Lower lobe of right lung (tissue), 2 donors: Measurements from ENCODE around the gene SRD5A3. TPM values are rescaled to one million over a fixed set of nuclear protein-coding genes. Genes with fewer than 3 reads are reported as not detected.

ENCODE experiments used
- ATAC-seq, 2 donors: fragments of 200-7000 bp; cut with Tn5 transposase; one replicate each; pipeline ENCODE4 v1.9.1; 2020 to 2022; ENCODE audit warnings: mild to moderate bottlenecking in 2 of 2, moderate library complexity in 2 of 2
- DNase-seq: peaks from one replicate; pipeline ENCODE4 v3.0.0-alpha.2; 2020
- H3K27ac ChIP-seq: fragments of 200-600 bp; one replicate; pipeline ENCODE4 v1.8.0; 2022
- H3K27me3 ChIP-seq: fragments of 200-600 bp; one replicate; pipeline ENCODE4 v1.8.0; 2022; ENCODE audit warnings: low read depth
- H3K36me3 ChIP-seq: fragments of 200-600 bp; one replicate; pipeline ENCODE4 v1.8.0; 2022; ENCODE audit warnings: mild to moderate bottlenecking
- H3K4me1 ChIP-seq: fragments of 200-600 bp; one replicate; pipeline ENCODE4 v1.8.0; 2022
- H3K4me3 ChIP-seq: fragments of 200-600 bp; one replicate; pipeline ENCODE4 v1.8.0; 2022; ENCODE audit warnings: mild to moderate bottlenecking
- H3K9me3 ChIP-seq: fragments of 200-600 bp; one replicate; pipeline ENCODE4 v1.8.0; 2022
- CTCF ChIP-seq: fragments of 200-600 bp; IDR thresholded peaks from one replicate; pipeline ENCODE4 v1.8.0; 2022; ENCODE audit warnings: antibody characterized with exemption, mild to moderate bottlenecking
- intact Hi-C: fragments of 100-400 bp; cut with DNase I; formaldehyde crosslinking; loops from one replicate; pipeline ENCODE4 v1.11.0; 2022
- total RNA-seq: library from RNA; stranded (reverse); fragmentation: NEBNext Ultra II Directional; extraction: Animal tissue kit (Norgen Biotek cat#: 25700); gene quantifications from one replicate; pipeline ENCODE4 v1.2.1, GENCODE V29; 2021
- donor health status: DM: no; HTN: yes; CAD: no; lungs with severe emphysema.

Gene SRD5A3
- total RNA-seq, 1 donor from 2014 or later = 21.1 TPM

GRCh38 chr4:55396308-55397125 is 50.5 kb downstream of the SRD5A3 start:
- TF ChIP-seq CTCF = no peak
- peaks cover 10% of the 10 kb centered on the region for H3K36me3 ChIP-seq
- ATAC-seq = peak; percentile 62 to 72
- H3K27ac ChIP-seq = peak overlapping the region; percentile 96
- peak; percentile 61 for DNase-seq
- H3K27me3 ChIP-seq = no peaks in the 10 kb centered on the region
- H3K4me3 ChIP-seq = peak overlapping the region; percentile 69
- intact Hi-C loops = no loop called here
- peaks cover 39% of the 10 kb centered on the region for H3K4me1 ChIP-seq
- no peaks in the 10 kb centered on the region for H3K9me3 ChIP-seq

- TF ChIP-seq CTCF = no peak
- Histone ChIP-seq H3K9me3 (no peaks in the 10 kb centered on the region), H3K27me3 (no peaks in the 10 kb centered on the region), H3K27ac (peak overlapping the region; percentile 96), H3K4me1 (peaks cover 41% of the 10 kb centered on the region), H3K36me3 (peaks cover 15% of the 10 kb centered on the region), H3K4me3 (peak overlapping the region; percentile 69)
- DNase-seq = no peak
- intact Hi-C loops = no loop called here
- ATAC-seq = no peak
These were observed 51.0 kb downstream of the SRD5A3 start for GRCh38 chr4:55397126-55397436.

- TF ChIP-seq CTCF = no peak
- H3K27ac ChIP-seq = peak overlapping the region; percentile 96
- H3K4me3 ChIP-seq = peak overlapping the region; percentile 69
- no peaks in the 10 kb centered on the region for H3K9me3 ChIP-seq
- H3K4me1 ChIP-seq = peaks cover 41% of the 10 kb centered on the region
- DNase-seq = no peak
- ATAC-seq = peak in 1 of 2 donors; percentile 42
- H3K27me3 ChIP-seq = no peaks in the 10 kb centered on the region
- intact Hi-C loops = no loop called here
- H3K36me3 ChIP-seq = peaks cover 15% of the 10 kb centered on the region
These were observed 51.7 kb downstream of the SRD5A3 start for GRCh38 chr4:55397520-55398321.

GRCh38 chr4:55398461-55398860 is 52.4 kb downstream of the SRD5A3 start:
- DNase-seq = no peak
- intact Hi-C loops = no loop called here
- H3K27ac ChIP-seq = peak overlapping the region; percentile 96

GRCh38 chr4:55398966-55399365 is 52.9 kb downstream of the SRD5A3 start:
- H3K9me3 ChIP-seq = no peaks in the 10 kb centered on the region
- ATAC-seq (no peak), DNase-seq (no peak)
- peak overlapping the region; percentile 96 for H3K27ac ChIP-seq
- intact Hi-C loops = no loop called here
- peaks cover 41% of the 10 kb centered on the region for H3K4me1 ChIP-seq
- no peaks in the 10 kb centered on the region for H3K27me3 ChIP-seq
- H3K4me3 ChIP-seq = peak overlapping the region; percentile 69
- TF ChIP-seq CTCF = no peak
- peaks cover 25% of the 10 kb centered on the region for H3K36me3 ChIP-seq

More at GRCh38 chr4:55398461-55398860, 52.4 kb downstream of the SRD5A3 start:
- TF ChIP-seq CTCF = no peak
- Histone ChIP-seq H3K4me1 (peaks cover 41% of the 10 kb centered on the region), H3K9me3 (no peaks in the 10 kb centered on the region), H3K27me3 (no peaks in the 10 kb centered on the region), H3K4me3 (peak overlapping the region; percentile 69), H3K36me3 (peaks cover 20% of the 10 kb centered on the region)
- ATAC-seq = no peak
